LNCaP clone FGC (cell line): ENCODE results near the gene SLC7A14.

Experiments used
- DNase-seq: peaks from one replicate; pipeline ENCODE4 v3.0.0-alpha.2; 2011; ENCODE audit warnings: low read depth
- H3K4me3 ChIP-seq: 2 replicates; pipeline ENCODE4 v1.5.1; 2011; ENCODE audit warnings: mild to moderate bottlenecking, low read depth, low read length, control low read depth
- TF ChIP-seq, protein P1 (sequence below): IDR thresholded peaks from 2 replicates; pipeline ENCODE4 v1.5.1; 2012; ENCODE audit warnings: mild to moderate bottlenecking; ENCODE audit not compliant: control insufficient read depth, insufficient read depth; ENCODE audit errors: extremely low read depth

The SLC7A14 gene

DNA sequence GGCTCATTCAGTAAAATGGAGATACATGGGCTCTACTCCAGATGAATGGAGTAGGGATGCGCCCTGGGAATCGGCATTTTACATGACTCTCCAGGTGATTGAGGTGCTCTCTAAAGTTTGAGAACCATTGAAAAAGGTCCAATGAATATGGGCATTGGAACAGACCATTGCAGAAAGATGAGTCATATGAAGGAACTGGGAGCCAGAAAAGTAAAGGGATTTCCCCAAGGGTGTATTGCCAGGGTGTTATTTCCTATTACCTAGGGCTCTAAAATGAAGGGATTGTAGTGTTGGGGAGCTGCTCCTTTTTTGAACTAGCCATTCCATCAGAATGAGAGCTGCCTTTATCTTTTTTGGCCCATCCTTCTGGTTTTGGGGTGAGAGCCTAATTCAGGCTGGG, 145.5 kb downstream of the SLC7A14 start:
- no peak for DNase-seq
- no peak overlapping the region for H3K4me3 ChIP-seq
- TF ChIP-seq, protein P1, sequence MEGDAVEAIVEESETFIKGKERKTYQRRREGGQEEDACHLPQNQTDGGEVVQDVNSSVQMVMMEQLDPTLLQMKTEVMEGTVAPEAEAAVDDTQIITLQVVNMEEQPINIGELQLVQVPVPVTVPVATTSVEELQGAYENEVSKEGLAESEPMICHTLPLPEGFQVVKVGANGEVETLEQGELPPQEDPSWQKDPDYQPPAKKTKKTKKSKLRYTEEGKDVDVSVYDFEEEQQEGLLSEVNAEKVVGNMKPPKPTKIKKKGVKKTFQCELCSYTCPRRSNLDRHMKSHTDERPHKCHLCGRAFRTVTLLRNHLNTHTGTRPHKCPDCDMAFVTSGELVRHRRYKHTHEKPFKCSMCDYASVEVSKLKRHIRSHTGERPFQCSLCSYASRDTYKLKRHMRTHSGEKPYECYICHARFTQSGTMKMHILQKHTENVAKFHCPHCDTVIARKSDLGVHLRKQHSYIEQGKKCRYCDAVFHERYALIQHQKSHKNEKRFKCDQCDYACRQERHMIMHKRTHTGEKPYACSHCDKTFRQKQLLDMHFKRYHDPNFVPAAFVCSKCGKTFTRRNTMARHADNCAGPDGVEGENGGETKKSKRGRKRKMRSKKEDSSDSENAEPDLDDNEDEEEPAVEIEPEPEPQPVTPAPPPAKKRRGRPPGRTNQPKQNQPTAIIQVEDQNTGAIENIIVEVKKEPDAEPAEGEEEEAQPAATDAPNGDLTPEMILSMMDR, result no peak

DNA sequence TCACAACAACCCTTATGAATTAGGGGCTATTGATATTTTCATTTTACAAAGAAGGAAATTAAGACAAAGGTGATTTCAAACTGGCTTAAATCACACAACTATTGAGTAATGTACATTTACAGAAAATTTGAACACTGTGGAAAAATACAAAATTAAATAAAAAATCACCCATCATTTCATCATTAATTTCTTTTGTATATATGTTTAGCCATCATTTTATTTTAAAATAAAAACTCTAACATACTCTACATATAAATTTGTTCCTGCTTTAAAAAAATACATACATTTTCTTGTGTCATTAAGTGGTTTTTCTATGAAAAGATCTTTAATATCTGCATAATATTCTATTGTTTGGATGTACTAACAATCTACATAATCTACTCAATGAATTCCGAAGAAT, 147.0 kb downstream of the SLC7A14 start:
- DNase-seq, result no peak
- TF ChIP-seq, protein P1, result no peak

DNA sequence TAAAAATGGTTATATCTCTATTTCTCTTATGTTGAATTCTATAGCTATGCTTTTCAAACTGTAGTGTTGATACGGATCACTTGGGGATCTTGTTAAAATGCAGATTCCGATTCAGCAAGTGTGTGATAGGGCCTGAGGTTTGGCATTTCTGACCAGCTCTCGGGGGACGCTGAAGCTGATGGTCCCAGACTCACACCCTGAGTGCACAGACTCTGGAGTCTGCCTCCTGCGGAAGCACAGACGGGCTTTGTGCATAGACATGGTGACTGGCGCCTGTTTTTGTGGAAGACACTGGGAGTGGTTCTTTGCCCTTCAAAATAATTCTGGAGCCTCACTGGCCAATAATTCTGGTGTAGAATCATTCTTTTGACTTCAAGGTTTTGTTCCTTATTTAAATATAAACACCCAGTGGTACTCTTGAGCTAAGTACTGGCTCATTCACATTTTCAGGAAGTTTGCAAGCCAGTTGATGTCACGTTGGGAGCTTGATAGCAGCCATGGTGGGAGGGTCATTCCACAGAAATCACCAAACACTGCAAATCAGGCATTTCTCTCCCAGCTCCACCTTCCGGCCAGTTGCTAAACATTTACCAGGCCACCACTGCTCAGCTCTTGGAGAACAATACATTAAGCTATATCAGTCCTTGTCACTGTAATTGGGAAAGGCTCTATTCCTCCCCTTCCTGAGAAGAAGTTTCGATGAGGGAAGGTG, 148.0 kb downstream of the SLC7A14 start:
- H3K4me3 ChIP-seq, result no peak overlapping the region
- DNase-seq, result no peak

More for the DNA sequence above, 147.0 kb downstream of the SLC7A14 start:
- no peak overlapping the region for H3K4me3 ChIP-seq

DNA sequence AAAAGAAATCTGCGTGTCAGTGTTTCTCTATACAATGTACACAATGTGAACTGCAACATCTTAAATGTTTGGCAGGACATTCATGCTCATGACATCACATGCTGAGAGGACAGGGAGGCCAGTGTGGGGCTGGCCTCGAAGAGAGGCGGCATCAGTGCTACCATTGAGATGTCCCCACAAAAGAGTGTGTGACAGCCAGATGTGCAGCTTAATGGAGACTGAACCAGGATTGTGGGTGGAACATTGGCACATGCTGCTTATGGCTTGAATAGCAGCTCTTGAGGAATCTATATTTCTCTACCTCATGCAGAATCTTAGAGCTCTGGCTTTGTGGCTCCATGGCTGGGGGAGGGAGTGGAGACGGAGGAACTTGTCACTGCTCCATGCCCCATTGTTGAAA, 148.7 kb downstream of the SLC7A14 start:
- DNase-seq, result no peak
- TF ChIP-seq, protein P1, result no peak
- no peak overlapping the region for H3K4me3 ChIP-seq

More for the DNA sequence above, 148.0 kb downstream of the SLC7A14 start:
- TF ChIP-seq, protein P1, result no peak

DNA sequence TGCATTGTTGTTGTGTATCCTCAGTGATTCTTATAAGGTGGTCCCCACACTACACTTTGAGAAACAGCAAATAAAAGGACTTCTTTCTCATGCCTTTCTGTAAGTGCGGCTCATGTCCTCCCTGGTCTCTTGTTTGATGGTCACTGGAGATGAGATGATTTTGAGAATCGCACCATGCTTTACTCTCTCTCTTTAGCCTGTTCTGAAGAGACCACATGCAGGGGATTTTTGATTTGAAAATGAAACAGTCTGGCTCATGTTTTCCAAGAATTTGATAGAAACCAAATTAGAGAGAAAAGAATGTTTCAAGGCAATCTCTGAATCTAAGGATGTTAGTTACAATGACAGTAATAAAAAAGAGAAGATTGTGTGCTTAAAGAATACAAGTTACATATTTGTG, 149.2 kb downstream of the SLC7A14 start:
- no peak overlapping the region for H3K4me3 ChIP-seq
- DNase-seq, result no peak
- TF ChIP-seq, protein P1, result no peak

DNA sequence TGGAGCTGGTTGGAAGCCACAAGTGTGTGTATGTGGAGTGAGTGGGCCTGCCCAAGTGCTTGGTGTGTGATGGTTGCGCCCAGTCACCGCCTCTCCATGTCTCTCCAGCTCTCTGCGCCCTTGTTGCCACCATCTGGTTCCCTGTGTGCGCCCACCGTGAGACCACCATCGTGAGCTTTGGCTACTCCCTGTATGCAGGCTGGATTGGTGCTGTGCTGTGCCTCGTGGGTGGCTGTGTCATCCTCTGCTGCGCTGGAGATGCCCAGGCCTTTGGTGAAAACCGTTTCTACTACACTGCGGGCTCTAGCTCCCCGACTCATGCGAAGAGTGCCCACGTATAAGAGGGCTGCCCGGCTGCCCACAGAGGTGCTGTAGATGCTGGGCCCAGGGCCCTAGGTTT, 153.5 kb downstream of the SLC7A14 start:
- TF ChIP-seq, protein P1, result no peak
- H3K4me3 ChIP-seq, result no peak overlapping the region
- DNase-seq, result no peak

DNA sequence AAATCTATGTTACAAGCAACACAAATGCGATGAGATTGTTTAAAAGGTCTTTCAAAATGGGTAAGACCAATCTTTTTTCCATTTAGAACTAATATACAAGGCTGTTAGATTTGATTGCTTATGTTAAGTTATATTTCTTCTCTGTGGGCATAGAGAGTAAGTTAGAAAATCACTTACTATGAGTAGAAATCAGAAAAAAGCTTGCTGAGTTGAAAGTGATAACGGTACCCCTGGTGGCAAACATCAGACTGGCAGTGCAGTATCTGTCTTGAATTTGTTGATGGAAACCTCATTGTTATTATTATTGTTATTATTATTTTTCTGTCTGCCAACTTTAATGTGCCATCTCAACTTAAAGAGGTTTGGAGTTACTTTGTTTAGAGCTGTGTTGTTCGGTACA, 154.8 kb downstream of the SLC7A14 start:
- TF ChIP-seq, protein P1, result no peak
- no peak overlapping the region for H3K4me3 ChIP-seq
- DNase-seq, result no peak
